DND-41 (cell line): Measurements from ENCODE around the gene UBAP2.

Experiments used
- EZH2 ChIP-seq: IDR thresholded peaks from 3 replicates; pipeline ENCODE4 v1.6.1; 2012; ENCODE audit warnings: borderline replicate concordance, low read depth, mild to moderate bottlenecking, moderate library complexity, low read length, inconsistent platforms; ENCODE audit not compliant: severe bottlenecking
- TF ChIP-seq, protein P1 (sequence below): IDR thresholded peaks from 2 replicates; pipeline ENCODE4 v1.5.1; 2012; ENCODE audit warnings: borderline replicate concordance, low read length, moderate library complexity, mild to moderate bottlenecking; ENCODE audit not compliant: poor library complexity, severe bottlenecking; ENCODE audit errors: extremely low read depth

DNA sequence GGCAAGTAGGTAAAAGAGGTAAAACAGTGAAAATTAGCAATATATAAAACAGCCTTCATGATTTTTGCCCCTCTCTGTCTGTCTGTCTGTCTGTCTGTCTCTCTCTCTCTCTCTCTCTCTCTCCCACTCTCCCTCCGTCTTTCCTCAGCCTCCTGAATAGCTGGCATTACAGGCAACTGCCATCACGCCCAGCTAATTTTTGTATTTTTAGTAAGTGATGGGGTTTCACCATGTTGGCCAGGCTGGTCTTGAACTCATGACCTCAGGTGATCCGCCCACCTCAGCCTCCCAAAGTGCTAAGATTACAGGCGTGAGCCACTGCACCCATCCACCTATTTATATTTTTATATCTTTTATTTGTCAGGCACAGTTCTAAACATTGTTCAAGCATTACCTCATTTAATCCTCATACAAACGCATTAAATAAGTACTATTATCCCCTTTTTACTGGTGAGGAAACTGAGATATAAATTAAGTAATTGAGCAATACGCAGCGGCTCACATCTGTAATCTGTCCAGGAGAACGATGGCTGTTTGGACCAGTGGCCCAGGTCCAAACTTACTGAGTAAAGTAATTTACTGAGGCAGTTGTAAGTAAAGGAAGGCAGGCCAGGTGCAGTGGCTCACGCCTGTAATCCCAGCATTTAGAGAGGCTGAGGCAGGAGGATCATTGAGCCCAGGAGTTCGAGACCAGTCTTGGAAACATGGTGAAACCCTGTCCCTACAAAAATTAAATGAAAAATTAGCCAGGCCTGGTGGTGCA, 170.8 kb downstream of the UBAP2 start:
- TF ChIP-seq EZH2, result no peak
- TF ChIP-seq, protein P1, sequence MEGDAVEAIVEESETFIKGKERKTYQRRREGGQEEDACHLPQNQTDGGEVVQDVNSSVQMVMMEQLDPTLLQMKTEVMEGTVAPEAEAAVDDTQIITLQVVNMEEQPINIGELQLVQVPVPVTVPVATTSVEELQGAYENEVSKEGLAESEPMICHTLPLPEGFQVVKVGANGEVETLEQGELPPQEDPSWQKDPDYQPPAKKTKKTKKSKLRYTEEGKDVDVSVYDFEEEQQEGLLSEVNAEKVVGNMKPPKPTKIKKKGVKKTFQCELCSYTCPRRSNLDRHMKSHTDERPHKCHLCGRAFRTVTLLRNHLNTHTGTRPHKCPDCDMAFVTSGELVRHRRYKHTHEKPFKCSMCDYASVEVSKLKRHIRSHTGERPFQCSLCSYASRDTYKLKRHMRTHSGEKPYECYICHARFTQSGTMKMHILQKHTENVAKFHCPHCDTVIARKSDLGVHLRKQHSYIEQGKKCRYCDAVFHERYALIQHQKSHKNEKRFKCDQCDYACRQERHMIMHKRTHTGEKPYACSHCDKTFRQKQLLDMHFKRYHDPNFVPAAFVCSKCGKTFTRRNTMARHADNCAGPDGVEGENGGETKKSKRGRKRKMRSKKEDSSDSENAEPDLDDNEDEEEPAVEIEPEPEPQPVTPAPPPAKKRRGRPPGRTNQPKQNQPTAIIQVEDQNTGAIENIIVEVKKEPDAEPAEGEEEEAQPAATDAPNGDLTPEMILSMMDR, result no peak
